GM23338 (cell line): ENCODE results near the gene RGS6.

ENCODE experiments used
- CREB1 ChIP-seq: fragments of 250-450 bp; sonication (Bioruptor Pico); IDR thresholded peaks from 2 replicates; pipeline ENCODE4 v1.5.0; 2020; ENCODE audit warnings: low read depth, mild to moderate bottlenecking, moderate library complexity
- CTCF ChIP-seq, 2 experiments: fragments of 200-600 bp in 1 of 2; sonication (generic) in 1 of 2; conservative IDR thresholded peaks; 2 replicates each; pipeline versions ENCODE4 v1.5.1 to v1.6.1; 2016 to 2017; ENCODE audit warnings: antibody characterized with exemption in 2 of 2, low read depth in 2 of 2, mild to moderate bottlenecking in 2 of 2, moderate library complexity in 1 of 2
- EZH2 ChIP-seq: fragments of 200-600 bp; sonication (generic); IDR thresholded peaks from one replicate; pipeline ENCODE4 v1.8.0; 2017; ENCODE audit warnings: antibody characterized with exemption, mild to moderate bottlenecking, low read depth; ENCODE audit not compliant: unreplicated experiment
- EZH2phosphoT487 ChIP-seq: fragments of 200-600 bp; sonication (generic); IDR thresholded peaks from one replicate; pipeline ENCODE4 v1.8.1; 2018; ENCODE audit warnings: antibody characterized with exemption; ENCODE audit not compliant: unreplicated experiment
- JUNB ChIP-seq: IDR thresholded peaks from one replicate; pipeline ENCODE4 v1.6.1; 2016; ENCODE audit warnings: antibody characterized with exemption; ENCODE audit not compliant: unreplicated experiment
- NANOG ChIP-seq: IDR thresholded peaks from 2 replicates; pipeline ENCODE4 v1.6.1; 2016; ENCODE audit warnings: antibody characterized with exemption, borderline replicate concordance
- POLR2AphosphoS5 ChIP-seq: IDR thresholded peaks from 2 replicates; pipeline ENCODE4 v1.6.1; 2016; ENCODE audit warnings: antibody characterized with exemption, low read depth
- STAT1 ChIP-seq: IDR thresholded peaks from one replicate; pipeline ENCODE4 v1.6.1; 2016; ENCODE audit warnings: antibody characterized with exemption; ENCODE audit not compliant: unreplicated experiment
- ZNF114 ChIP-seq: fragments of 250-450 bp; sonication (Bioruptor Pico); IDR thresholded peaks from 2 replicates; pipeline ENCODE4 v1.5.0; 2020; ENCODE audit warnings: mild to moderate bottlenecking, moderate library complexity
- ZNF331 ChIP-seq: fragments of 250-450 bp; sonication (Bioruptor Pico); IDR thresholded peaks from 2 replicates; pipeline ENCODE4 v1.5.0; 2020; ENCODE audit warnings: low read depth, mild to moderate bottlenecking, moderate library complexity
- TF ChIP-seq, protein P1 (sequence below): IDR thresholded peaks from one replicate; pipeline ENCODE4 v1.6.1; 2018; ENCODE audit warnings: antibody characterized with exemption; ENCODE audit not compliant: unreplicated experiment
- TF ChIP-seq, protein P2 (sequence below): IDR thresholded peaks from 2 replicates; pipeline ENCODE4 v1.6.1; 2016; ENCODE audit warnings: antibody characterized with exemption

DNA sequence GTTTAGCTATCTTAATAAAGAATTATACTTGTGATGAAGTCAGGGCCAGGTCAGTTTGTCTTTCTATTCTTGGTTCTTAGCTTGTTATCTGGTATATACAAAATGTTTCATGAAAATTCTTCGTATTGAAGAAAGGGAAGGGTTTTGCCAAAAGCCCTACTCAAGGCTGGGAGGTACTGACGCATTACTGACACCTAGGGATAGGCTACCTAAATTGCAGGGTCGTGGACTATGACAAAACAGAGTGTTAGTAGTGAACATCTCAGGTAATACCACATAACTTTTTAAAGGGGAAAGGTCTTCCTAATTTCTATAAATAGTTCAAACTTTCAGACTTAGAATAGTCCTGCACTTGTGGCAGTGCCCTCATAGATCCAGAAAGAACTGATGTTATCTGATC, 246.3 kb downstream of the RGS6 start:
- peak; percentile 68 for TF ChIP-seq CTCF (conservative IDR thresholded peaks at IDR 0.05; ENCODE audit: low read depth in 2 of 2)
- TF ChIP-seq EZH2phosphoT487, result no peak
- TF ChIP-seq ZNF114 (CRISPR knock-in tag), result no peak
- no peak for TF ChIP-seq EZH2
- TF ChIP-seq POLR2AphosphoS5, result no peak
- TF ChIP-seq, protein P1, sequence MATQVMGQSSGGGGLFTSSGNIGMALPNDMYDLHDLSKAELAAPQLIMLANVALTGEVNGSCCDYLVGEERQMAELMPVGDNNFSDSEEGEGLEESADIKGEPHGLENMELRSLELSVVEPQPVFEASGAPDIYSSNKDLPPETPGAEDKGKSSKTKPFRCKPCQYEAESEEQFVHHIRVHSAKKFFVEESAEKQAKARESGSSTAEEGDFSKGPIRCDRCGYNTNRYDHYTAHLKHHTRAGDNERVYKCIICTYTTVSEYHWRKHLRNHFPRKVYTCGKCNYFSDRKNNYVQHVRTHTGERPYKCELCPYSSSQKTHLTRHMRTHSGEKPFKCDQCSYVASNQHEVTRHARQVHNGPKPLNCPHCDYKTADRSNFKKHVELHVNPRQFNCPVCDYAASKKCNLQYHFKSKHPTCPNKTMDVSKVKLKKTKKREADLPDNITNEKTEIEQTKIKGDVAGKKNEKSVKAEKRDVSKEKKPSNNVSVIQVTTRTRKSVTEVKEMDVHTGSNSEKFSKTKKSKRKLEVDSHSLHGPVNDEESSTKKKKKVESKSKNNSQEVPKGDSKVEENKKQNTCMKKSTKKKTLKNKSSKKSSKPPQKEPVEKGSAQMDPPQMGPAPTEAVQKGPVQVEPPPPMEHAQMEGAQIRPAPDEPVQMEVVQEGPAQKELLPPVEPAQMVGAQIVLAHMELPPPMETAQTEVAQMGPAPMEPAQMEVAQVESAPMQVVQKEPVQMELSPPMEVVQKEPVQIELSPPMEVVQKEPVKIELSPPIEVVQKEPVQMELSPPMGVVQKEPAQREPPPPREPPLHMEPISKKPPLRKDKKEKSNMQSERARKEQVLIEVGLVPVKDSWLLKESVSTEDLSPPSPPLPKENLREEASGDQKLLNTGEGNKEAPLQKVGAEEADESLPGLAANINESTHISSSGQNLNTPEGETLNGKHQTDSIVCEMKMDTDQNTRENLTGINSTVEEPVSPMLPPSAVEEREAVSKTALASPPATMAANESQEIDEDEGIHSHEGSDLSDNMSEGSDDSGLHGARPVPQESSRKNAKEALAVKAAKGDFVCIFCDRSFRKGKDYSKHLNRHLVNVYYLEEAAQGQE, result no peak
- no peak for TF ChIP-seq CREB1
- no peak for TF ChIP-seq JUNB
- no peak for TF ChIP-seq ZNF331 (CRISPR knock-in tag)
- TF ChIP-seq STAT1, result no peak
- no peak for TF ChIP-seq NANOG
- TF ChIP-seq, protein P2, sequence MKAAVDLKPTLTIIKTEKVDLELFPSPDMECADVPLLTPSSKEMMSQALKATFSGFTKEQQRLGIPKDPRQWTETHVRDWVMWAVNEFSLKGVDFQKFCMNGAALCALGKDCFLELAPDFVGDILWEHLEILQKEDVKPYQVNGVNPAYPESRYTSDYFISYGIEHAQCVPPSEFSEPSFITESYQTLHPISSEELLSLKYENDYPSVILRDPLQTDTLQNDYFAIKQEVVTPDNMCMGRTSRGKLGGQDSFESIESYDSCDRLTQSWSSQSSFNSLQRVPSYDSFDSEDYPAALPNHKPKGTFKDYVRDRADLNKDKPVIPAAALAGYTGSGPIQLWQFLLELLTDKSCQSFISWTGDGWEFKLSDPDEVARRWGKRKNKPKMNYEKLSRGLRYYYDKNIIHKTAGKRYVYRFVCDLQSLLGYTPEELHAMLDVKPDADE, result no peak
